Liver (tissue), 9 donors: Measurements from ENCODE around the gene KCNT1. TPM values are rescaled to one million over a fixed set of nuclear protein-coding genes. Genes with fewer than 3 reads are reported as not detected.
"Not testable (repeated sequence)": the region's sequence is repeated elsewhere in the genome, so short reads cannot be mapped to it uniquely, and the experiment has no call there.

Source experiments
- DNase-seq: peaks from one replicate; pipeline ENCODE4 v3.0.0-alpha.2; 2017; ENCODE audit warnings: low spot score
- H3K27ac ChIP-seq, 2 donors: one replicate each; pipeline ENCODE4 v1.7.0; 2013; ENCODE audit warnings: inconsistent platforms in 2 of 2, low read length in 2 of 2, control low read depth in 1 of 2, low read depth in 1 of 2, mild to moderate bottlenecking in 1 of 2
- H3K27me3 ChIP-seq, 4 donors: one replicate each; pipeline versions ENCODE4 v1.6.1 to v1.7.0; 2013; ENCODE audit warnings: low read length in 3 of 4, inconsistent platforms in 1 of 4, mild to moderate bottlenecking in 1 of 4, moderate library complexity in 1 of 4; ENCODE audit not compliant: control insufficient read depth in 4 of 4, insufficient read depth in 4 of 4
- H3K36me3 ChIP-seq, 4 donors: one replicate each; pipeline versions ENCODE4 v1.6.1 to v1.7.0; 2013; ENCODE audit warnings: low read length in 3 of 4, mild to moderate bottlenecking in 3 of 4, low read depth in 1 of 4, moderate library complexity in 1 of 4; ENCODE audit not compliant: control insufficient read depth in 4 of 4, insufficient read depth in 3 of 4
- H3K4me1 ChIP-seq, 4 donors: one replicate each; pipeline versions ENCODE4 v1.6.1 to v1.7.0; 2013; ENCODE audit warnings: low read length in 3 of 4, mild to moderate bottlenecking in 3 of 4, moderate library complexity in 1 of 4; ENCODE audit not compliant: control insufficient read depth in 4 of 4, insufficient read depth in 4 of 4
- H3K4me3 ChIP-seq, 3 donors: one replicate each; pipeline versions ENCODE4 v1.6.1 to v1.7.0; 2013; ENCODE audit warnings: low read length in 3 of 3, control low read depth in 1 of 3, low read depth in 1 of 3, mild to moderate bottlenecking in 1 of 3
- H3K9ac ChIP-seq, 2 donors: one replicate each; pipeline ENCODE4 v1.7.0; 2013; ENCODE audit warnings: low read length in 2 of 2, mild to moderate bottlenecking in 2 of 2, moderate library complexity in 2 of 2, control low read depth in 1 of 2, low read depth in 1 of 2
- H3K9me3 ChIP-seq, 4 donors: one replicate each; pipeline versions ENCODE4 v1.6.1 to v1.7.0; 2013; ENCODE audit warnings: low read length in 3 of 4; ENCODE audit not compliant: control insufficient read depth in 4 of 4
- FOXA1 ChIP-seq: IDR thresholded peaks from 2 replicates; pipeline ENCODE4 v1.6.1; 2016; ENCODE audit warnings: antibody characterized with exemption
- FOXA2 ChIP-seq: IDR thresholded peaks from 2 replicates; pipeline ENCODE4 v1.6.1; 2016; ENCODE audit warnings: antibody characterized with exemption
- GABPA ChIP-seq, 2 donors: IDR thresholded peaks in 1 of 2; conservative IDR thresholded peaks in 1 of 2; 2 replicates each; pipeline ENCODE4 v1.6.1; 2016; ENCODE audit warnings: antibody characterized with exemption in 2 of 2, mild to moderate bottlenecking in 1 of 2, moderate library complexity in 1 of 2
- HNF4A ChIP-seq, 2 donors: conservative IDR thresholded peaks; 2 replicates each; pipeline ENCODE4 v1.6.1; 2016; ENCODE audit warnings: antibody characterized with exemption in 2 of 2, mild to moderate bottlenecking in 2 of 2
- HNF4G ChIP-seq: IDR thresholded peaks from 2 replicates; pipeline ENCODE4 v1.6.1; 2016; ENCODE audit warnings: antibody characterized with exemption
- JUND ChIP-seq, 2 donors: IDR thresholded peaks; 2 replicates each; pipeline ENCODE4 v1.6.1; 2016; ENCODE audit warnings: antibody characterized with exemption in 2 of 2
- NR2F2 ChIP-seq: IDR thresholded peaks from 2 replicates; pipeline ENCODE4 v1.6.1; 2016; ENCODE audit warnings: antibody characterized with exemption
- RAD21 ChIP-seq, 2 donors: IDR thresholded peaks; 2 replicates each; pipeline ENCODE4 v1.6.1; 2016; ENCODE audit warnings: antibody characterized with exemption in 2 of 2, mild to moderate bottlenecking in 2 of 2
- SP1 ChIP-seq: IDR thresholded peaks from 2 replicates; pipeline ENCODE4 v1.6.1; 2018; ENCODE audit warnings: antibody characterized with exemption, mild to moderate bottlenecking
- TAF1 ChIP-seq: conservative IDR thresholded peaks from 2 replicates; pipeline ENCODE4 v1.6.1; 2016; ENCODE audit warnings: antibody characterized with exemption, mild to moderate bottlenecking
- YY1 ChIP-seq: IDR thresholded peaks from 2 replicates; pipeline ENCODE4 v1.6.1; 2016; ENCODE audit warnings: antibody characterized with exemption, mild to moderate bottlenecking
- WGBS: extraction: QIAGEN DNeasy Blood & Tissue Kit; methylation state at CpG from one replicate; pipeline ENCODE4 v1.1.7; 2013; 5-methylcytosine and 5-hydroxymethylcytosine counted together
- polyA plus RNA-seq, 2 donors: library from polyadenylated mRNA; stranded (reverse) in 1 of 2; unstranded in 1 of 2; fragments of 200-250 nt in 1 of 2; fragments of >200 nt in 1 of 2; fragmentation: Nextera tagmentation in 1 of 2; extraction: Ambion mirVana in 1 of 2; gene quantifications; one replicate each; pipeline versions ENCODE4 v1.2.1 to v1.2.3, GENCODE V29; 2013 to 2015
- total RNA-seq, 2 donors: library from RNA; depleted of rRNA; stranded (reverse); fragments of >200 nt; gene quantifications; one replicate each; pipeline ENCODE4 v1.2.3, GENCODE V29; 2014
- TF ChIP-seq, protein P1 (sequence below): IDR thresholded peaks from 2 replicates; pipeline ENCODE4 v1.6.1; 2016; ENCODE audit warnings: antibody characterized with exemption
- TF ChIP-seq, protein P2 (sequence below): IDR thresholded peaks from 2 replicates; pipeline ENCODE4 v1.6.1; 2016; ENCODE audit warnings: antibody characterized with exemption
- TF ChIP-seq, protein P3 (sequence below): fragments of 150-350 bp; IDR thresholded peaks from 2 replicates; pipeline ENCODE4 v1.5.1; 2017; ENCODE audit warnings: improper control_type of control experiment, low read depth, low read length; ENCODE audit not compliant: missing input control
- TF ChIP-seq, protein P4 (sequence below): IDR thresholded peaks from 2 replicates; pipeline ENCODE4 v1.6.1; 2016; ENCODE audit warnings: antibody characterized with exemption
- TF ChIP-seq, protein P5 (sequence below): IDR thresholded peaks from 2 replicates; pipeline ENCODE4 v1.6.1; 2016; ENCODE audit warnings: antibody characterized with exemption, mild to moderate bottlenecking
- donor health status: healthy.
- donor health status: healthy.
- donor health status: healthy.
- donor health status: healthy.
- donor health status: healthy.

The KCNT1 gene
- total and polyA plus RNA-seq, 4 donors, result 0.08 TPM; not detected in 2

DNA sequence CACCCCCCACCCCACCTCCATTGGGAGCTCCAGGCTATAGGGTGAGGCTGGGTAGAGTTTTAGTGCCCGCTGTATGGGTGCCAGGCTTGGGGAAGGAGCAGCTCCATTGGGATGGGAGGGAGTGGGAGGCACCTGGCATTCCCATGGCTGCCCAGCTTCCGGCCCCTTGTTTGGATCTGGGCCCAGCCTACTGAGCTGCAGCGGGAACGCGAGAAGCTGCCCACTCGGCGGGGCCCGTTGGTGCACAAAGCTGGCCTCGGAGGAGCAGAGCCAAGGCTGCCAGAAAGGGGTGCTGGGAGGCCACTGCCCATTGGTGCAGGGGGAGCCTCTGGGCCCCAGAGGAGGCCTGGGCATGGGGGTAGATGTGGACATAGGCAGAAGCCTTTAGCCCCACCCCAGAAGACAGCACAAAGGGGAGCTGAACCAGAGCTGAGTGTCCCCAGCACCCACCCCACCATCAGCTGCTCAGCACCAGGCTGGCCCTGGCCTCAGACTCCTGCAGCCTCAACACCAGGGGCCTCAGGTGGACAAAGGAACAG is 34.5 kb upstream of the KCNT1 start:
- H3K4me1 ChIP-seq, result no peaks in the 10 kb centered on the region
- H3K36me3 ChIP-seq, result no peaks in the 10 kb centered on the region
- H3K9me3 ChIP-seq, result no peaks in the 10 kb centered on the region
- H3K9ac ChIP-seq, result no peak overlapping the region
- no peak for DNase-seq
- peaks cover 0 to 2% (median 0%) of the 10 kb centered on the region in 4 donors for H3K27me3 ChIP-seq
- 86% methylated on average over 9 of the region's 9 CpGs for WGBS
- TF ChIP-seq JUND (IDR thresholded peaks at IDR 0.05) (no peak), HNF4G (no peak)
- TF ChIP-seq, protein P1, sequence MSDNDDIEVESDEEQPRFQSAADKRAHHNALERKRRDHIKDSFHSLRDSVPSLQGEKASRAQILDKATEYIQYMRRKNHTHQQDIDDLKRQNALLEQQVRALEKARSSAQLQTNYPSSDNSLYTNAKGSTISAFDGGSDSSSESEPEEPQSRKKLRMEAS, result no peak
- no peak overlapping the region for H3K4me3 ChIP-seq
- no peak overlapping the region for H3K27ac ChIP-seq

DNA sequence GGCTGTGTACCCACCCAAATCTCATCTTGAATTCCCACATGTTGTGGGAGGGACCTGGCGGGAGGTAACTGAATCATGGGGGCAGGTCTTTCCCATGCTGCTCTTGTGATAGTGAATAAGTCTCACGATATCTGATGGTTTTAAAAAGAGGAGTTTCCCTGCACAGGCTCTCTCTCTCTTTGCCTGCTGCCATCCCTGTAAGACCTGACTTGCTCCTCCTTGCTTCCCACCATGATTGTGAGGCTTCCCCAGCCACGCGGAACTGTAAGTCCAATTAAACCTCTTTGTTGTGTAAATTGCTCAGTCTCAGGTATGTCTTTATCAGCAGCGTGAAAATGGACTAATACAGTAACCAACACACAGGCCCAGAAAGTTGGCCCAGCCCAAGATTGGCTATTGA is 33.0 kb upstream of the KCNT1 start:
- not testable (repeated sequence) for DNase-seq, H3K9ac ChIP-seq, H3K9me3 ChIP-seq, H3K36me3 ChIP-seq, H3K27ac ChIP-seq, H3K4me3 ChIP-seq, H3K27me3 ChIP-seq, H3K4me1 ChIP-seq
- WGBS, result 84% methylated on average over 5 of the region's 5 CpGs

DNA sequence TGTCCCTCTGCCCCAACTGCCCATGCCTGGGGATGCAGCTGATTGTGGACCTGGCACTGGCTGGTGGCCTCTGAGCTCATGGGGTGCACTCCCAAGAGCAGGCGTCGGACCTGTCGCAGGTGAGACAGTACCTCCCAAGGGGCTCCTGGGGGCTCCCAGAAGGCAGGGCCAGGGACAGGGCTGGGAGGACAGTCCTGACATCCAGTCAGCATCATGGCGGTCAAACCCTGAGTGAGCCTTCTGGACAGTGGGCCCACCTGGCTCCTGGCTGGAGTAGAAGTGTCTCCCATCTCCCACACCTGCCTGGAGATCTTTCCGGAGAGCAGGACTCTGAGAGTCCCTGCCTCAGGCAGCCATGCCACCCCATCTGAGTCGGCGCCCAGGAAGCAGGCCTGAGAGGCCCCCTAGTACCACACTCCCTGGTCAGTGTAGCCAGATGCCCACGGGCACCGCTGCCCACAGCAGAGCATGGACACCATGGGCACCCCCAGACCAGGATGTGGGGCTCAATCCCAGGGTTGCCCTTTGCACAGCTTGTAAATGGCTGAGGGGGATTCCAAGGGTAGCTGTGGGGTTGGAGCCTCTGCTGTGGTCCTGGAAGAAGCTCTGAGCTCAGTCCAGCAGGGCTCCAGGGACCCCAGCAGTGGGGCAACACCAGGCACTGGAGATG is 32.2 kb upstream of the KCNT1 start:
- Histone ChIP-seq H3K4me1 (no peaks in the 10 kb centered on the region), H3K36me3 (no peaks in the 10 kb centered on the region), H3K9me3 (no peaks in the 10 kb centered on the region), H3K4me3 (no peak overlapping the region), H3K27me3 (peaks cover 0 to 2% (median 0%) of the 10 kb centered on the region in 4 donors), H3K9ac (no peak overlapping the region), H3K27ac (no peak overlapping the region)
- 94% methylated on average over 9 of the region's 9 CpGs for WGBS
- no peak for DNase-seq
- TF ChIP-seq YY1 (no peak), SP1 (no peak), GABPA (IDR thresholded peaks at IDR 0.05 in 1 of 2, conservative IDR thresholded peaks at IDR 0.05 in 1 of 2) (no peak), HNF4G (no peak), JUND (IDR thresholded peaks at IDR 0.05) (no peak), HNF4A (conservative IDR thresholded peaks at IDR 0.05) (no peak), NR2F2 (no peak), TAF1 (no peak), FOXA2 (no peak), FOXA1 (no peak), RAD21 (IDR thresholded peaks at IDR 0.05) (no peak)
- TF ChIP-seq, protein P1, result no peak
- TF ChIP-seq, protein P2, sequence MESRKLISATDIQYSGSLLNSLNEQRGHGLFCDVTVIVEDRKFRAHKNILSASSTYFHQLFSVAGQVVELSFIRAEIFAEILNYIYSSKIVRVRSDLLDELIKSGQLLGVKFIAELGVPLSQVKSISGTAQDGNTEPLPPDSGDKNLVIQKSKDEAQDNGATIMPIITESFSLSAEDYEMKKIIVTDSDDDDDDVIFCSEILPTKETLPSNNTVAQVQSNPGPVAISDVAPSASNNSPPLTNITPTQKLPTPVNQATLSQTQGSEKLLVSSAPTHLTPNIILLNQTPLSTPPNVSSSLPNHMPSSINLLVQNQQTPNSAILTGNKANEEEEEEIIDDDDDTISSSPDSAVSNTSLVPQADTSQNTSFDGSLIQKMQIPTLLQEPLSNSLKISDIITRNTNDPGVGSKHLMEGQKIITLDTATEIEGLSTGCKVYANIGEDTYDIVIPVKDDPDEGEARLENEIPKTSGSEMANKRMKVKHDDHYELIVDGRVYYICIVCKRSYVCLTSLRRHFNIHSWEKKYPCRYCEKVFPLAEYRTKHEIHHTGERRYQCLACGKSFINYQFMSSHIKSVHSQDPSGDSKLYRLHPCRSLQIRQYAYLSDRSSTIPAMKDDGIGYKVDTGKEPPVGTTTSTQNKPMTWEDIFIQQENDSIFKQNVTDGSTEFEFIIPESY, result no peak
- TF ChIP-seq, protein P3, sequence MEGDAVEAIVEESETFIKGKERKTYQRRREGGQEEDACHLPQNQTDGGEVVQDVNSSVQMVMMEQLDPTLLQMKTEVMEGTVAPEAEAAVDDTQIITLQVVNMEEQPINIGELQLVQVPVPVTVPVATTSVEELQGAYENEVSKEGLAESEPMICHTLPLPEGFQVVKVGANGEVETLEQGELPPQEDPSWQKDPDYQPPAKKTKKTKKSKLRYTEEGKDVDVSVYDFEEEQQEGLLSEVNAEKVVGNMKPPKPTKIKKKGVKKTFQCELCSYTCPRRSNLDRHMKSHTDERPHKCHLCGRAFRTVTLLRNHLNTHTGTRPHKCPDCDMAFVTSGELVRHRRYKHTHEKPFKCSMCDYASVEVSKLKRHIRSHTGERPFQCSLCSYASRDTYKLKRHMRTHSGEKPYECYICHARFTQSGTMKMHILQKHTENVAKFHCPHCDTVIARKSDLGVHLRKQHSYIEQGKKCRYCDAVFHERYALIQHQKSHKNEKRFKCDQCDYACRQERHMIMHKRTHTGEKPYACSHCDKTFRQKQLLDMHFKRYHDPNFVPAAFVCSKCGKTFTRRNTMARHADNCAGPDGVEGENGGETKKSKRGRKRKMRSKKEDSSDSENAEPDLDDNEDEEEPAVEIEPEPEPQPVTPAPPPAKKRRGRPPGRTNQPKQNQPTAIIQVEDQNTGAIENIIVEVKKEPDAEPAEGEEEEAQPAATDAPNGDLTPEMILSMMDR, result no peak
- TF ChIP-seq, protein P4, sequence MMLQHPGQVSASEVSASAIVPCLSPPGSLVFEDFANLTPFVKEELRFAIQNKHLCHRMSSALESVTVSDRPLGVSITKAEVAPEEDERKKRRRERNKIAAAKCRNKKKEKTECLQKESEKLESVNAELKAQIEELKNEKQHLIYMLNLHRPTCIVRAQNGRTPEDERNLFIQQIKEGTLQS, result no peak
- TF ChIP-seq, protein P5, sequence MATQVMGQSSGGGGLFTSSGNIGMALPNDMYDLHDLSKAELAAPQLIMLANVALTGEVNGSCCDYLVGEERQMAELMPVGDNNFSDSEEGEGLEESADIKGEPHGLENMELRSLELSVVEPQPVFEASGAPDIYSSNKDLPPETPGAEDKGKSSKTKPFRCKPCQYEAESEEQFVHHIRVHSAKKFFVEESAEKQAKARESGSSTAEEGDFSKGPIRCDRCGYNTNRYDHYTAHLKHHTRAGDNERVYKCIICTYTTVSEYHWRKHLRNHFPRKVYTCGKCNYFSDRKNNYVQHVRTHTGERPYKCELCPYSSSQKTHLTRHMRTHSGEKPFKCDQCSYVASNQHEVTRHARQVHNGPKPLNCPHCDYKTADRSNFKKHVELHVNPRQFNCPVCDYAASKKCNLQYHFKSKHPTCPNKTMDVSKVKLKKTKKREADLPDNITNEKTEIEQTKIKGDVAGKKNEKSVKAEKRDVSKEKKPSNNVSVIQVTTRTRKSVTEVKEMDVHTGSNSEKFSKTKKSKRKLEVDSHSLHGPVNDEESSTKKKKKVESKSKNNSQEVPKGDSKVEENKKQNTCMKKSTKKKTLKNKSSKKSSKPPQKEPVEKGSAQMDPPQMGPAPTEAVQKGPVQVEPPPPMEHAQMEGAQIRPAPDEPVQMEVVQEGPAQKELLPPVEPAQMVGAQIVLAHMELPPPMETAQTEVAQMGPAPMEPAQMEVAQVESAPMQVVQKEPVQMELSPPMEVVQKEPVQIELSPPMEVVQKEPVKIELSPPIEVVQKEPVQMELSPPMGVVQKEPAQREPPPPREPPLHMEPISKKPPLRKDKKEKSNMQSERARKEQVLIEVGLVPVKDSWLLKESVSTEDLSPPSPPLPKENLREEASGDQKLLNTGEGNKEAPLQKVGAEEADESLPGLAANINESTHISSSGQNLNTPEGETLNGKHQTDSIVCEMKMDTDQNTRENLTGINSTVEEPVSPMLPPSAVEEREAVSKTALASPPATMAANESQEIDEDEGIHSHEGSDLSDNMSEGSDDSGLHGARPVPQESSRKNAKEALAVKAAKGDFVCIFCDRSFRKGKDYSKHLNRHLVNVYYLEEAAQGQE, result no peak
